ENCODE measurements around the gene CAP2. TPM values are rescaled to one million over a fixed set of nuclear protein-coding genes. Genes with fewer than 3 reads are reported as not detected.

CAP2 gene
- total RNA-seq, 2 donors from 2014 or later: not detected

DNA sequence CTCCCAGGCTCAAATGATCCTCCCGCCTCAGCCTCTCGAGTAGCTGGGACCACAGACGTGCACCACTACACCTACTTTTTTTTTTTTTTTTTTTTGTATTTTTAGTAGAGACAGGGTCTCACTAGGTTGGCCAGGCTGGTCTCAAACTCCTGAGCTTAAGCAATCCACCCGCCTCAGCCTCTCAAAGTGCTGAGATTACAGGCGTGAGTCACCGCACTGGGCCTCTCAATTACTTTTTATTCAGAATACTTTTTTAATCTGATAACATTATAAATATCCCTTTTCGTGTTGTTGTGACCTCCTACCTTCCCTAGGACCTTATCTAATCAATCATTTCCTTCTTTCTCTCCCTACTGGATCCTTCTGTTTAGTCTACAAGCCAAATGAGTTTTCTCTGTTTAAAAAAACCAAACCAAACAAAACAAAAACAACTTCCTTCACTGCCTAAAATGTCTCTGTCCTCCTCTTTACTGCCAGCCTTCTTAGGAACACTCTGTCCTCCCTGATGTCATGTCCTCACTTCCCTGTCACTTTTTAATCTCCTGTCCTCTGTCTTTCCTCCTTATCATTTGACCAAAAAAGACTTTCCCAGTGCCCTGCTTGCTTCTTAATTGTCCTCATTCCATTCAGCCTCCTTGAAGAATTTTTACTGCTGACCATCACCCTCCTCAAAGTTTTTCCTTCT, 85.0 kb downstream of the CAP2 start:
- Mint-ChIP-seq H3K27me3 (peaks cover 12 to 20% of the 10 kb centered on the region in 2 donors), H3K4me1 (ENCODE audit: low read depth in 2 of 2) (no peaks in the 10 kb centered on the region), H3K9me3 (no peaks in the 10 kb centered on the region), H3K27ac (no peak overlapping the region), H3K36me3 (no peaks in the 10 kb centered on the region), H3K4me3 (no peak overlapping the region)
- DNase-seq (ENCODE audit: low spot score) (no peak), ATAC-seq (no peak)

DNA sequence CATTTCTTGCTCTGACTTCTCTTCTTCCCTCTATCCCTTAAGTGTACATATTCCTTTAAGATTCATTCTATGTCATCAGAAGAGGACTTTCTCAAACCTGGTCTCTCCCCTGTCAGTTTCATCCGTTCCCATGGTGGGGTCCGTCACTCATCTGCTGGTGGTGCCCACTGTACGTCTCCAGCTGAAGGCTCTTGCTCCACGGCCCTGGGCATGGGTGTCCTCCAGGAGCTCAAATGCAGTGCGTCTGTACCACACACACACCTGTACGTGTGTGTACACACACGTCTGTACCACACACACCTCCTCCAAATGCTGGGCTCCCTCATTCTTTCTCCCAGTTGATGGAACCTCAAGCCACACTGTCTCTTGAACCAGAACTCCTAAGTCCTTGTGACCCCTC, 85.6 kb downstream of the CAP2 start:
- DNase-seq (ENCODE audit: low spot score): no peak
- Mint-ChIP-seq H3K27me3 (peaks cover 12 to 20% of the 10 kb centered on the region in 2 donors), H3K36me3 (no peaks in the 10 kb centered on the region), H3K4me3 (no peak overlapping the region), H3K4me1 (ENCODE audit: low read depth in 2 of 2) (no peaks in the 10 kb centered on the region), H3K9me3 (no peaks in the 10 kb centered on the region), H3K27ac (no peak overlapping the region)
- ATAC-seq: peak in 1 of 2 donors; percentile 43

DNA sequence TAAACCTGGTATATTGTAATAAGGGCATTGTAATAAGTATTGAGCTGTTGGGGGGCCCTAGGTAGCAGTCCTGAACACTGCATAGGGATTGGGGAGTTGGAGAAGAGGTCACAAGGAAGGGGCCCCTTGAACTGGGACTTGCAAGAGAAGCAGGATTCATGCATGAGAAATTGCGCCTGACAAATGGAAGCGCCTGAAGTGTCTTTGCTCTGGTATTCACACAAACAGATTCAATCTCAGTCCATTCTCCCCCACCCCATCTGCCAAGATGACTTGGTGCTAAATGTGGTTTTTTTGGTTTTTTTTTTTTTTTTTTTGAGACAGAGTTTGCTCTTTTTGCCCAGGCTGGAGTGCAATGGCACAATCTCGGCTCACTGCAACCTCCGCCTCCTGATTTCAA, 87.1 kb downstream of the CAP2 start:
- H3K27ac Mint-ChIP-seq: no peak overlapping the region
- no peaks in the 10 kb centered on the region for H3K9me3 Mint-ChIP-seq
- no peak overlapping the region for H3K4me3 Mint-ChIP-seq
- H3K27me3 Mint-ChIP-seq: peaks cover 8 to 20% of the 10 kb centered on the region in 2 donors
- ATAC-seq (no peak), DNase-seq (ENCODE audit: low spot score) (no peak)
- no peaks in the 10 kb centered on the region for H3K4me1 Mint-ChIP-seq (ENCODE audit: low read depth in 2 of 2)
- H3K36me3 Mint-ChIP-seq: no peaks in the 10 kb centered on the region

DNA sequence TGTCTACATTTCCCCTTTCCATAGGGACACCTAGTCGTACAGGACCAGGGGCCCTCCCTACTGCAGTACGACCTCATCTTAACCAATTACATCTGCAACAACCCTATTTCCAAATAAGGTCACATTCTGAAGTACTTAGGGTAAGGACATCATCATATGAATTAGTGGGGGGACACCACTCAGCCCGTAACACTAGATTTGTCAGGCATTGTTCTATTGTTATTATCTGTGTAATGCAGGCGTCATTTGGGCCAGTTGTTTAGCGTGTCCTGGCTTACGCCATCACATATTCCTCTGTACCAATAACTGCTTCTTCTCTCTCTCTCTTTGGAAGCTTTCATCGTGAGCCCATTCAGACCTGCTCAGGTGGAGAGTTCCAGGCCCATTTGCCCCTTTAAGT, 89.3 kb downstream of the CAP2 start:
- Mint-ChIP-seq H3K4me3 (no peak overlapping the region), H3K27me3 (peaks cover 0 to 18% of the 10 kb centered on the region in 2 donors), H3K9me3 (no peaks in the 10 kb centered on the region), H3K27ac (no peak overlapping the region), H3K4me1 (ENCODE audit: low read depth in 2 of 2) (no peaks in the 10 kb centered on the region), H3K36me3 (no peaks in the 10 kb centered on the region)
- ATAC-seq: no peak
- no peak for DNase-seq (ENCODE audit: low spot score)

DNA sequence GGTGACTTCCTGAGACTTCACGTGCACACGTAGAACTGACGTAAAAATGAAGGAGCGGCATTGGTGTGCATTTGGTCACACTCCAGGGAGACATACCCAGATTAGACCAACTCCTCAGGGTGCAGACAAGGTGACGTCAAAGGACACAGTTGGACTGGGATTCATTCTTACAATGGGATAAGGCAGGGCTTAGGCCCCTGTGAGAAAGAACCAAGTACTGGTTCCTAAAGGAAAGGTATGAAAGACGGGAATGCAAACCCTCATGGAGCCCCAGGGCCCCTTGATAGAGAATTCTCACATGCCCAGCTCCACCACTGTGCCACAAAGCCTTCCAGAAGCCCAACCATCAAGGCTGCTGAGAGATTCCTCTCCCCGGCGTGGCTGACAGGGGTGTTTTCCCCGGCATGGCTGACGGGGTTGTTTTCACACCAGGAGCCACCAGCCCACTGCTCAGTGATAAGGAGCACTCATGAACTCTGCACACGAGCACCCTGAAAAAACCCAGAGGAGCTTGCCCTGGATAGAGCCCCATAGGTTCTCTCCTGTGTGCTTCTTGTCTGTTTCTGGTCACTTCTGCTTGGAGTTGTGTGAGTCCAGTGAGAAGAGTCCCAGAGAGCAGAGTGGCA, 90.1 kb downstream of the CAP2 start:
- no peak for DNase-seq (ENCODE audit: low spot score)
- Mint-ChIP-seq H3K9me3 (no peaks in the 10 kb centered on the region), H3K4me3 (no peak overlapping the region), H3K36me3 (no peaks in the 10 kb centered on the region), H3K27ac (no peak overlapping the region), H3K27me3 (peaks cover 0 to 18% of the 10 kb centered on the region in 2 donors), H3K4me1 (ENCODE audit: low read depth in 2 of 2) (no peaks in the 10 kb centered on the region)
- no peak for ATAC-seq

DNA sequence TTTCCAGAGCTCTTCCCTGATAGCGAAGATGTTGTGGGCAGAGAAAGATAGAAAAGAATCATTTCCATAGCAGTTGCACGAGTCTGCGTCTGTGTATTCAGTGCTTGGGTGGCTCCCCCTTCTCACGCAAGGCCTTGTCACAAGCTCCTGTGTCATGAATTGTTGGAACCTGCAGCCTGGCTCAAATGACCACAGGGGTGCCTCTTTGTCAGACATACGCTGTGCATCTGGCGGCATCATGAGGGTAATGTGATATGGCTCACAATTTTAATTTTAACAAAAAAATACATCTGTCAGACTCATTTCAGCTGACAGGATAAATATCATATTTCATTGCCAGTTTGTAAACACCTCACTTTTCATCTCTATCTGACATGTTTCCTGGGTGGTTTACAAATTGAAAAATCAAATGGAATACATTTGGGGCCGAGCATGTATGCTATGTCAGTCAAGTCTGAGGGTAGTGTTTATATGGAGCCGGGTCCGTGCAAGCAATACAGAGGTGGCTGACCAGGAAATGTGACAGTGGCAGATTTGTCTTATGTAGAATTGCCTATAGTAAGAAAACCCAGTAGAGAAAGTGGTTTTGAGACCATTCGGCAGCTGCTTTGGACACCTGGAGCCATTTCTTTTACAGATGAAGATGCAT, 90.9 kb downstream of the CAP2 start:
- Mint-ChIP-seq H3K27ac (no peak overlapping the region), H3K4me3 (no peak overlapping the region), H3K4me1 (ENCODE audit: low read depth in 2 of 2) (no peaks in the 10 kb centered on the region), H3K36me3 (no peaks in the 10 kb centered on the region), H3K27me3 (peaks cover 0 to 18% of the 10 kb centered on the region in 2 donors), H3K9me3 (no peaks in the 10 kb centered on the region)
- DNase-seq (ENCODE audit: low spot score): no peak
- ATAC-seq: no peak

DNA sequence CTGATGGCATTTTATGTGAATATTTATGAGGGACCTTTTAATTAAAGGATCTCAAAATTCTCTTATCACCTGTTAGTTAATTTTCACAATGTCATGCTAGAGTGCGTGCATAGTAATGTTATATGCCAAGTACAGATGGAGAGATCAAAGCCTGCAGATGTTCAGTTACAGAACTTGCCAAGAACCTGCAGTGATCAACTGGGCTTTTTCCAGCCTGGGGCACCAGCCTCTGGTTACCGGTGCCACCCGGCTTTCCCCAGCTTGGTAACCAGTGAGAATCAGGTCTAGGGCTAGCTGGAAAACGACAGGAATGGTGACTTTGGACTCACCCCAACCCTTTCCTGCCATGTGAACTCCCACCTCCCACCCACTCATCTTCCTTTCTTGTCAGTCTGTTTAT, 91.8 kb downstream of the CAP2 start:
- Mint-ChIP-seq H3K9me3 (no peaks in the 10 kb centered on the region), H3K27me3 (peaks cover 0 to 18% of the 10 kb centered on the region in 2 donors), H3K4me3 (no peak overlapping the region), H3K27ac (no peak overlapping the region), H3K4me1 (ENCODE audit: low read depth in 2 of 2) (no peaks in the 10 kb centered on the region), H3K36me3 (no peaks in the 10 kb centered on the region)
- DNase-seq (ENCODE audit: low spot score) (no peak), ATAC-seq (no peak)

DNA sequence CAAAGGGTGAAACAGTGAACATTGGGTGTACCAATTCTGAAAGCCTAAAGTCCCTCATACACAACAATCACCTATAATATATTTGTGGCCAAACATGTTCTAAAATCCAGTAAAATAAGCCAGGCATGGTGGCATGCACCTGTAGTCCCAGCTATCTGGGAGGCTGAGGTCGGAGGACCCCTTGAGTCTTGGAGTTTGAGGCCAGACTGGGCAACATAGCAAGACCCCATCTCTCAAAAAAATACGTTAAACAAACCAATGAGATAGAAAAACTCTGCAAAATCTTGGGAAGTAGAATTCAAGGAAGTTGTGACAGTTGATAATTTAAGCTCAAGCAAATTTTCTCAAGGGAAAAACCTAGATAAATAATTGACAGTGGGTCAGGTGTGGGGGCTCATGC, 92.6 kb downstream of the CAP2 start:
- H3K9me3 Mint-ChIP-seq: no peaks in the 10 kb centered on the region

DNA sequence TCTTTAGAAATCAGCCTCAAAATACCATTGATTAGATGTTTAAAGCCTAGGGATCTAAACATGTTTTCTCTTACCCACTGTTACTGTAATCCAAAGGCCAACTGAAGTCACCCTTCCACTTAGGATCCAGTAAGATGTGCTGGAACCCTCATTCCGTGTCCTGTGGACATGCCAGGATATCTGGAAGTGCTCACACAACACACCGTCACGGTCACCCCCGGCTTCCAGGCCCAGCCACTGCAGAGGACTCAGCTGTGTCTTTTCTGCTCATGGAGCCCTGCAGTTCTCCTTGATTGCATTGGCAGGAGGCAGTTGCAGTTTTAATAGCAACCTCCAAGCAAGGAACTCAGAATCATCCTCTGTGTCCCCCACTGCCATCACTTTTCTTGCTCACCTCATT, 93.3 kb downstream of the CAP2 start:
- H3K4me3 Mint-ChIP-seq: no peak overlapping the region
- H3K4me1 Mint-ChIP-seq (ENCODE audit: low read depth in 2 of 2): peaks cover 0 to 5% of the 10 kb centered on the region in 2 donors
- ATAC-seq (peak in 1 of 2 donors; percentile 17), DNase-seq (ENCODE audit: low spot score) (no peak)
- no peak overlapping the region for H3K27ac Mint-ChIP-seq
- H3K9me3 Mint-ChIP-seq: no peaks in the 10 kb centered on the region
- peaks cover 8 to 20% of the 10 kb centered on the region in 2 donors for H3K27me3 Mint-ChIP-seq
- no peaks in the 10 kb centered on the region for H3K36me3 Mint-ChIP-seq

More for the DNA sequence above, 92.6 kb downstream of the CAP2 start:
- Mint-ChIP-seq H3K27ac (no peak overlapping the region), H3K4me1 (ENCODE audit: low read depth in 2 of 2) (no peaks in the 10 kb centered on the region), H3K36me3 (no peaks in the 10 kb centered on the region), H3K27me3 (peaks cover under 1 to 18% of the 10 kb centered on the region in 2 donors), H3K4me3 (no peak overlapping the region)
- no peak for DNase-seq (ENCODE audit: low spot score)
- no peak for ATAC-seq

DNA sequence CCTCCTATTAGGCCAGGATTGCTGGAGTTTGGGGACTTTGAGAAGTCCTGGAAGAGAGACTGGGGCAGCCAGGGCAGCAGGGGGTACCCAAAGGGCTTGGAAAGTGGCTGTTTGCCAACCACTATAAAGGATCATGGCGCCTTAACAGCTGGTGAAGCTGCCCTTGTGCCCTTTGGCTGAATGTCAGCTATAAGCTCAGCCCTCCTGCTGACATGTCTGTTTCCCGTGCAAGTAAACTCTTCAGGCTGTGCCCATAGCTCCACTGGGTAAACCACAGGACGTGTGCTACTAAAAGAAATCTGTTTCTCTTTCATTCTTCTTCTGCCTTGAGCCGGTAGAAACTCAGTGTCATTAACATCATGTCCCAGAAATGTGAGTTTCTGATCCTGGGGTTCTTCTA, 97.3 kb downstream of the CAP2 start:
- H3K27ac Mint-ChIP-seq: no peak overlapping the region
- no peaks in the 10 kb centered on the region for H3K9me3 Mint-ChIP-seq
- ATAC-seq (no peak), DNase-seq (ENCODE audit: low spot score) (no peak)
- H3K4me3 Mint-ChIP-seq: no peak overlapping the region
- peaks cover 23 to 43% of the 10 kb centered on the region in 2 donors for H3K27me3 Mint-ChIP-seq
- H3K36me3 Mint-ChIP-seq: no peaks in the 10 kb centered on the region
- peaks cover 0 to 5% of the 10 kb centered on the region in 2 donors for H3K4me1 Mint-ChIP-seq (ENCODE audit: low read depth in 2 of 2)

DNA sequence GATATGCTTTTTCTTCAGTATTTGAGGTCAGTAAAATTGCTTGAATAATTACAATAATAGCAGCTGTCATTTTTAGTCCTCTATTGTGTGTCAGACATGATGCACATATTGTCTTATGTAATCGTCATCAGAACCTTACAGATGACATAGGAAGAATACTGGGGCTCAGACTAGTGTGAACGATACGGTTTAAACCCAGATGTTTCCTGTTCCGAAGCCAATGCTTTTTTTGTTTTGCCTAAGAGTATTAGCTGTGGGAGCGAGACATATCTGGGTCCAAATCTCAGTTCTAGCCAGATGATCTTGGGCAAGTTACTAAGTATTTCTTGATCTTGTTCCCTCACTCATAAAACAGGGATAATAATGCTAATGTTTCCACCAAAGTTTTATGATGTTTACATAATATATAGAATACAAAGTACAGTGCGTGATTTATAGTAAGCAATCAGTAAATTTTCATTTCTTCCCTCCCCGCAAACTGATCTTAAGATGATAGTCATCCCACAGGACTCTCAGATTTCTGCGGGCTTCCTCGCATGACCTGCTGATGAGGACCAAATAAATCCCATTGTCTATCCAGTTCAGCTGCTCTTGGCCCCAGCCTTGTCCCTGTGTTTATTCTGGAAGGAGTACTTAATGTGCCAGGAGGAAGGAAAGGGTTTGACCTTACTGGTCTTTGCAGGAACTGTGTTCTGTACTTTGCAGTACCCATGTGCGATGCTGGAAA, 98.2 kb downstream of the CAP2 start:
- no peaks in the 10 kb centered on the region for H3K9me3 Mint-ChIP-seq
- H3K36me3 Mint-ChIP-seq: no peaks in the 10 kb centered on the region
- no peak for ATAC-seq
- no peak for DNase-seq (ENCODE audit: low spot score)
- H3K4me3 Mint-ChIP-seq: no peak overlapping the region
- peaks cover 0 to 5% of the 10 kb centered on the region in 2 donors for H3K4me1 Mint-ChIP-seq (ENCODE audit: low read depth in 2 of 2)
- peaks cover 23 to 48% of the 10 kb centered on the region in 2 donors for H3K27me3 Mint-ChIP-seq
- no peak overlapping the region for H3K27ac Mint-ChIP-seq

DNA sequence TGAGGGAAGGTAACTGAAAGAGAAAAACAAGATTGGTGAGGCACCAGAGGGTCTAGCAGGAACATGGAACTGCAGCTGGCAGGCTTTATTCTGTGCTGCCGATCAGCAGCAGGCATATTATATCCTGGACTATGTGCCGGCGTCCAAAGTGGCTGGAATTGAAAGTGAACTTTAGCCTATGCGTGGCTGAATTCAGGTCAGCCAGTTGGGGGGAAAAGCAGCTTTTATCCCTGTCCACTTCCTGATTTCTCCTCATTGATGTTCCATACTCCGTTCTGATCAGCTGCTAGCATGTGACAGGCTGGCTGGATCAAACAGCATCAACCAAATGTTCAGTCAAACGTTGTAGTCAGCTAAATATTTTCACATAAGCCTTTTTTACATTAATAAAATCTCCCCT, 99.0 kb downstream of the CAP2 start:
- H3K36me3 Mint-ChIP-seq: no peaks in the 10 kb centered on the region
- H3K9me3 Mint-ChIP-seq: no peaks in the 10 kb centered on the region
- peaks cover 0 to 5% of the 10 kb centered on the region in 2 donors for H3K4me1 Mint-ChIP-seq (ENCODE audit: low read depth in 2 of 2)
- no peak overlapping the region for H3K27ac Mint-ChIP-seq
- no peak for DNase-seq (ENCODE audit: low spot score)
- no peak overlapping the region for H3K4me3 Mint-ChIP-seq
- ATAC-seq: no peak
- H3K27me3 Mint-ChIP-seq: peaks cover 19 to 50% of the 10 kb centered on the region in 2 donors

DNA sequence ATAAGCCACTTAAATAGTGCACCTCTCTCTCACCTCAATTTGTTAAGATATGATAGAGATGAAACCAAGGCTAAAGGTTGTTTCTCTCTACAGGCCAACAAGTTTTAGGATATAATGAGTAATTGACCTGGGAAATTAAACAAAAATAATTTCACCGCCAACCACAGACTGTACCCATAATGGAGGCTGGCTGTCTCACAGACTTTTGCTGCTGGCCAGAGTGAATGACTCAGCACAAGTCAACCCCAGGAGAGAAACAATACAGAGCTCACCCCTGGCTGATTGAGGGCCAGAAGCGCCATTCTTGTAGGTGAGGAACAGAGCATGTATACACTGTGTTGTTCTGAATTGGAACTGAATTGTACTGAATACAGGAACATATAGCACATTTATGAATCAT, 99.9 kb downstream of the CAP2 start:
- H3K4me1 Mint-ChIP-seq (ENCODE audit: low read depth in 2 of 2): peaks cover 0 to 5% of the 10 kb centered on the region in 2 donors
- ATAC-seq: peak in 1 of 2 donors; percentile 33
- no peaks in the 10 kb centered on the region for H3K36me3 Mint-ChIP-seq
- H3K27ac Mint-ChIP-seq: no peak overlapping the region
- no peak for DNase-seq (ENCODE audit: low spot score)
- H3K4me3 Mint-ChIP-seq: no peak overlapping the region
- peaks cover 26 to 60% of the 10 kb centered on the region in 2 donors for H3K27me3 Mint-ChIP-seq
- no peaks in the 10 kb centered on the region for H3K9me3 Mint-ChIP-seq

DNA sequence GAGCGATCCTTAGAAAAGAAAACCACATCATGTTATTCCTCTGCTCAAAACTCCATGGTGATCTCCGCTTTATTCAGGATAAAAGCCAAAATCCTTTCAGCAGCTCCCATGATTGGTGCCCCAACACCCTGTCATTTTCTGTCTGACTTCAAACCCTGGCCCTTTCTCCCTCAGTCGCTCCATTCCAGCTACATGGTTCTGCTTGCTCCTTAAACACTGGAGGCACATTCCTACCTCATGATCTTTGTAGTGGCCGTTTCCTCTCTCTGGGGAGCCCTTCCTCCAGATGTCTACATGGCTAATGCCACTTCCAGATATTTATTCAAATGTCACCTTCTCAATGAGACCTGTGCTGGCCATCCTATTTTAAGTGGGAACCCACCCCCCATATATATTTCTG, 100.8 kb downstream of the CAP2 start:
- no peak overlapping the region for H3K27ac Mint-ChIP-seq
- H3K36me3 Mint-ChIP-seq: no peaks in the 10 kb centered on the region
- H3K4me1 Mint-ChIP-seq (ENCODE audit: low read depth in 2 of 2): peaks cover 0 to 5% of the 10 kb centered on the region in 2 donors
- H3K4me3 Mint-ChIP-seq: no peak overlapping the region
- DNase-seq (ENCODE audit: low spot score) (no peak), ATAC-seq (no peak)
- no peaks in the 10 kb centered on the region for H3K9me3 Mint-ChIP-seq
- H3K27me3 Mint-ChIP-seq: peaks cover 26 to 60% of the 10 kb centered on the region in 2 donors
